K562 (cell line): ENCODE results near the gene CFAP58.

Source experiments
- BRCA1 ChIP-seq, 2 experiments: fragments of 450-650 bp in 1 of 2; sonication (generic) in 1 of 2; formaldehyde crosslinking in 1 of 2; IDR thresholded peaks; 2 replicates each; pipeline versions ENCODE4 v1.5.0 to v1.6.1; 2017 to 2020; ENCODE audit warnings: mild to moderate bottlenecking in 1 of 2, missing genetic modification reagents in 1 of 2
- CBX8 ChIP-seq: fragments of 200-600 bp; sonication (generic); IDR thresholded peaks from 2 replicates; pipeline ENCODE4 v1.6.1; 2012; ENCODE audit warnings: borderline replicate concordance, mixed run types, low read depth, mild to moderate bottlenecking, moderate library complexity, mixed read lengths, low read length, control low read depth, inconsistent platforms; ENCODE audit not compliant: poor library complexity, severe bottlenecking; ENCODE audit errors: extremely low read depth
- RFX5 ChIP-seq: IDR thresholded peaks from 2 replicates; pipeline ENCODE4 v1.6.1; 2011; ENCODE audit warnings: low read depth, mild to moderate bottlenecking, improper control_type of control experiment, low read length
- TOE1 ChIP-seq, 2 experiments: fragments of 450-650 bp in 1 of 2; sonication (generic) in 1 of 2; formaldehyde crosslinking in 1 of 2; IDR thresholded peaks; 2 replicates each; pipeline versions ENCODE4 v1.7.1 to v1.8.0; 2016 to 2022; ENCODE audit warnings: borderline replicate concordance in 2 of 2, mild to moderate bottlenecking in 2 of 2, antibody characterized with exemption in 1 of 2, inconsistent platforms in 1 of 2, low read depth in 1 of 2, missing genetic modification reagents in 1 of 2, moderate library complexity in 1 of 2
- ZNF589 ChIP-seq: fragments of 200-800 bp; sonication (Bioruptor generic); IDR thresholded peaks from 2 replicates; pipeline ENCODE4 v1.6.1; 2016; ENCODE audit warnings: low read depth, missing genetic modification characterization, missing compliant biosample characterization
- TF ChIP-seq, protein P1 (sequence below), 3 experiments: IDR thresholded peaks in 2 of 3; conservative IDR thresholded peaks in 1 of 3; 2 replicates each; pipeline ENCODE4 v1.5.1; 2011 to 2012; ENCODE audit warnings: low read length in 3 of 3, mild to moderate bottlenecking in 3 of 3, control low read depth in 2 of 3, improper control_type of control experiment in 1 of 3, inconsistent platforms in 1 of 3, low read depth in 1 of 3, mixed read lengths in 1 of 3, moderate library complexity in 1 of 3; ENCODE audit not compliant: insufficient read depth in 2 of 3

DNA sequence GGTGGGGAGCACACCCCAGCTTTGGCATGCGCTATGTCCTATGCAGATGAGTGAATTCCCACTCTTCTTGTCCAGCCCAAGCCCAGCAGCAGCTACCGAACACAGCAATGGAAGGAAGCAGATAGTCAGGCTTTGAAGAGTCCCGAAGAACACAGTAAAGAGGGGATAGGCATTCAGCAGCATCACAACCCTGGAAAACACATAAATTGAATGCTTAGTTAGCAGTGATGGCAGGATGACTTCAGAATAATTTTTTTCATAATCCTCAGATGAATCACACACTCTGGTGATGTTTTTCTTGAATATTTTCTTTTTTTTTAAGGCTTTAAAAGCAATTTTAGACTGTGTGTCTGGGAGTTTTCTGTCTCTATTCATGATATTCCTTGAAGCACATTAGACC is 95.8 kb downstream of the CFAP58 start:
- TF ChIP-seq CBX8 (no peak), RFX5 (no peak), TOE1 (IDR thresholded peaks at IDR 0.05; ENCODE audit: borderline replicate concordance) (no peak), TOE1 (CRISPR knock-in tag; IDR thresholded peaks at IDR 0.05; ENCODE audit: borderline replicate concordance, low read depth) (no peak), BRCA1 (IDR thresholded peaks at IDR 0.05) (no peak), BRCA1 (CRISPR knock-in tag; IDR thresholded peaks at IDR 0.05) (no peak), ZNF589 (CRISPR knock-in tag) (no peak)
- TF ChIP-seq, protein P1, sequence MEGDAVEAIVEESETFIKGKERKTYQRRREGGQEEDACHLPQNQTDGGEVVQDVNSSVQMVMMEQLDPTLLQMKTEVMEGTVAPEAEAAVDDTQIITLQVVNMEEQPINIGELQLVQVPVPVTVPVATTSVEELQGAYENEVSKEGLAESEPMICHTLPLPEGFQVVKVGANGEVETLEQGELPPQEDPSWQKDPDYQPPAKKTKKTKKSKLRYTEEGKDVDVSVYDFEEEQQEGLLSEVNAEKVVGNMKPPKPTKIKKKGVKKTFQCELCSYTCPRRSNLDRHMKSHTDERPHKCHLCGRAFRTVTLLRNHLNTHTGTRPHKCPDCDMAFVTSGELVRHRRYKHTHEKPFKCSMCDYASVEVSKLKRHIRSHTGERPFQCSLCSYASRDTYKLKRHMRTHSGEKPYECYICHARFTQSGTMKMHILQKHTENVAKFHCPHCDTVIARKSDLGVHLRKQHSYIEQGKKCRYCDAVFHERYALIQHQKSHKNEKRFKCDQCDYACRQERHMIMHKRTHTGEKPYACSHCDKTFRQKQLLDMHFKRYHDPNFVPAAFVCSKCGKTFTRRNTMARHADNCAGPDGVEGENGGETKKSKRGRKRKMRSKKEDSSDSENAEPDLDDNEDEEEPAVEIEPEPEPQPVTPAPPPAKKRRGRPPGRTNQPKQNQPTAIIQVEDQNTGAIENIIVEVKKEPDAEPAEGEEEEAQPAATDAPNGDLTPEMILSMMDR (IDR thresholded peaks at IDR 0.05 in 2 of 3, conservative IDR thresholded peaks at IDR 0.05 in 1 of 3; ENCODE audit: insufficient read depth in 2 of 3, low read depth in 1 of 3, low read length in 3 of 3), result no peak
